ENCODE data around the gene MAPRE2. TPM values are rescaled to one million over a fixed set of nuclear protein-coding genes. Genes with fewer than 3 reads are reported as not detected.
"Not testable (repeated sequence)": the region's sequence is repeated elsewhere in the genome, so short reads cannot be mapped to it uniquely, and the experiment has no call there.

The MAPRE2 gene
- total RNA-seq, 1 experiment from 2014 or later: 31.4 TPM

GRCh38 chr18:35163721-35164120, 122.5 kb downstream of the MAPRE2 start:
- CTCF ChIA-PET: no interaction called here
- intact Hi-C loops (cut with micrococcal nuclease; ENCODE audit: unreplicated experiment): no loop called here
- Mint-ChIP-seq H3K36me3 (ENCODE audit: insufficient read depth, unreplicated experiment) (no peaks in the 10 kb centered on the region), H3K9me3 (ENCODE audit: low read depth, unreplicated experiment) (no peaks in the 10 kb centered on the region), H3K27me3 (ENCODE audit: unreplicated experiment) (no peaks in the 10 kb centered on the region), H3K4me1 (ENCODE audit: low read depth, unreplicated experiment) (no peaks in the 10 kb centered on the region), H3K4me3 (ENCODE audit: low read depth, unreplicated experiment) (no peak overlapping the region), H3K27ac (ENCODE audit: unreplicated experiment) (no peak overlapping the region)
- BruUV-seq (replicated peaks): no TSS peak
- no peak for TF ChIP-seq CTCF (IDR thresholded peaks at IDR 0.05; ENCODE audit: unreplicated experiment)
- no peak for DNase-seq

DNA sequence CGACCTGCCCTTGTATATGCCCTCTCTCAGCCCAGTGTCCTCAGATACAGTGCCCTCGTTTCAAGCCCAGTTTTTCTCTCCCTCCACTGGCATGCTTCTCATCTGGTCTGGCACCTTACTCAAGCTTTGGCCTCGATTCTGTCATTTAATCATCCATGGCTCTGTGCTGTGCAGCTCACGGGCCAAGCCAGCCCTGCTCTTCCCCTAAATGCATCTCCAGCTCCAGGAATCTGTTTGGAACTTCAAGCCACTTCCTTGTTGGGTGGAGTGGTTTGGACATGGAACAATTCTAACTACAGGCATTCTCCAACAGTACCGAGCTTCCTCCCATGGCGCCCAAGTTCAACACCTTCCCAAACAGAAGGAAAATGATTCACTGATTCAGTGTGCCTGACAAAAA, 122.9 kb downstream of the MAPRE2 start:
- TF ChIP-seq CTCF (IDR thresholded peaks at IDR 0.05; ENCODE audit: unreplicated experiment): no peak
- no peak for DNase-seq
- no peaks in the 10 kb centered on the region for H3K4me1 Mint-ChIP-seq (ENCODE audit: low read depth, unreplicated experiment)
- H3K4me3 Mint-ChIP-seq (ENCODE audit: low read depth, unreplicated experiment): no peak overlapping the region
- no peaks in the 10 kb centered on the region for H3K9me3 Mint-ChIP-seq (ENCODE audit: low read depth, unreplicated experiment)
- no TSS peak for BruUV-seq (replicated peaks)
- no peaks in the 10 kb centered on the region for H3K36me3 Mint-ChIP-seq (ENCODE audit: insufficient read depth, unreplicated experiment)
- no peaks in the 10 kb centered on the region for H3K27me3 Mint-ChIP-seq (ENCODE audit: unreplicated experiment)
- CTCF ChIA-PET: interaction anchor here (0.7 kb wide), 1 partner anchor 8 kb away, joined by 3 read pairs; no protein-coding TSS in a partner anchor
- no peak overlapping the region for H3K27ac Mint-ChIP-seq (ENCODE audit: unreplicated experiment)
- intact Hi-C loops (cut with micrococcal nuclease; ENCODE audit: unreplicated experiment): no loop called here

DNA sequence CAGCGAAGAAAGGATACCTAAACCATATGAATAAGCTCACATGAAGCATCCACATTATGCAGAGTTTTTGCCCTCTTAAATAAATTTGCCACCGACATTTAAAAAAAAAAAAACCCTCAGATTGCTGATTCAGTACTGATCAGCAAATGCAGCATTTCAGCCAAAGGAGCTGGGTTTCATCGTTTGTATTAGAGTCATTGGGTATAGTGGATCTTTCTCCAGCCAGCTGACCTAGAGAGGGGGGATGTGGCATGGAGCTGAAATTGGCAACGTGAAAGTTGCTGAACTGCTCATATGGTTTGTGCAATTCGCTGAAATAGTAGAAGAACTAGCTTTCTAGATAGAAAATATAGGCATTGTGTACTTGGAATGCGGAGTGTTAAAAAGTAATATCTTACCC, 126.1 kb downstream of the MAPRE2 start:
- Mint-ChIP-seq H3K4me1 (ENCODE audit: low read depth, unreplicated experiment) (peaks cover 13% of the 10 kb centered on the region), H3K9me3 (ENCODE audit: low read depth, unreplicated experiment) (no peaks in the 10 kb centered on the region), H3K27me3 (ENCODE audit: unreplicated experiment) (no peaks in the 10 kb centered on the region), H3K4me3 (ENCODE audit: low read depth, unreplicated experiment) (no peak overlapping the region), H3K36me3 (ENCODE audit: insufficient read depth, unreplicated experiment) (no peaks in the 10 kb centered on the region), H3K27ac (ENCODE audit: unreplicated experiment) (no peak overlapping the region)
- DNase-seq: no peak
- CTCF ChIA-PET: interaction anchor here (0.7 to 1.0 kb wide), 2 partner anchors 22 to 147 kb away, joined by 3 read pairs; no protein-coding TSS in a partner anchor
- no TSS peak for BruUV-seq (replicated peaks)
- intact Hi-C loops (cut with micrococcal nuclease; ENCODE audit: unreplicated experiment): no loop called here
- TF ChIP-seq CTCF (IDR thresholded peaks at IDR 0.05; ENCODE audit: unreplicated experiment): no peak

DNA sequence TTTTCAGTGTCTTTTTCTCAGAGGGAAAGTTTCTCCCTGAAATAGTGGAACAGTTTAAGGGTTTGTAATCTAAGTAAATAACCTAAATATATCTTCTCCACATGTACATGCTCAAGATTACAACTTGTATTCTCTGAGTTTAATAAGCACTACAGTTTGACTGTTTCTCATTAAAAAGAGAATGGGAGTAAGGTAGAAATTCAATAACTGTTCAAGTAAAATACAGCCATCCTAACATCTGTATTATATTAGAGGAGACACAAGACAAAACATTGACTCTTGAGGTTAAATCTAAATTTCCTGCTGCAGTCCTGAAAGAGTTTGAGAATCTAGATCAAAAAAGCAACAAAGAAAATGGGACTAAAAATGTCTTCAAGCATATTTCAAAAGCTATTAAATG, 126.6 kb downstream of the MAPRE2 start:
- no peak overlapping the region for H3K27ac Mint-ChIP-seq (ENCODE audit: unreplicated experiment)
- BruUV-seq (replicated peaks): no TSS peak
- CTCF ChIA-PET: interaction anchor here (1.0 kb wide), 1 partner anchor 148 kb away, joined by 3 read pairs; no protein-coding TSS in a partner anchor
- no peak for DNase-seq
- H3K4me3 Mint-ChIP-seq (ENCODE audit: low read depth, unreplicated experiment): no peak overlapping the region
- H3K27me3 Mint-ChIP-seq (ENCODE audit: unreplicated experiment): no peaks in the 10 kb centered on the region
- H3K9me3 Mint-ChIP-seq (ENCODE audit: low read depth, unreplicated experiment): no peaks in the 10 kb centered on the region
- TF ChIP-seq CTCF (IDR thresholded peaks at IDR 0.05; ENCODE audit: unreplicated experiment): no peak
- H3K36me3 Mint-ChIP-seq (ENCODE audit: insufficient read depth, unreplicated experiment): no peaks in the 10 kb centered on the region
- H3K4me1 Mint-ChIP-seq (ENCODE audit: low read depth, unreplicated experiment): peaks cover 15% of the 10 kb centered on the region
- intact Hi-C loops (cut with micrococcal nuclease; ENCODE audit: unreplicated experiment): no loop called here

DNA sequence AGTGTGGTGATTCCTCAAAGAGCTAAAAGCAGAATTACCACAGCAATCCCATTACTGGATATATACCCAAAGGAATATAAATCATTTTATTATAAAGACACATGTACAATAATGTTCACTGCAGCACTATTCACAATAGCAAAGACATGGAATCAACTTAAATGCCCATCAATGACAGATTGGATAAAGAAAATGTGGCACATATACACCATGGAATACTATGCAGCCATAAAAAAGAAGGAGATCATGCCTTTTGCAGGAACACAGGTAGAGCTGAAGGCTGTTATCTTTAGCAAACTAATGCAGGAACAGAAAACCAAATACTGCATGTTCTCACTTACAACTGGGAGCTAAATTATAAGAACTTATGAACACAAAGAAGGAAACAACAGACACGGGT, 129.1 kb downstream of the MAPRE2 start:
- CTCF ChIA-PET; H3K27me3 Mint-ChIP-seq (ENCODE audit: unreplicated experiment); DNase-seq; intact Hi-C loops (cut with micrococcal nuclease; ENCODE audit: unreplicated experiment); BruUV-seq (replicated peaks); H3K4me3 Mint-ChIP-seq (ENCODE audit: low read depth, unreplicated experiment); H3K36me3 Mint-ChIP-seq (ENCODE audit: insufficient read depth, unreplicated experiment); H3K9me3 Mint-ChIP-seq (ENCODE audit: low read depth, unreplicated experiment); H3K27ac Mint-ChIP-seq (ENCODE audit: unreplicated experiment): not testable (repeated sequence)
- peaks cover 15% of the 10 kb centered on the region for H3K4me1 Mint-ChIP-seq (ENCODE audit: low read depth, unreplicated experiment)

All from Calu3 (cell line).